ENCODE data around the gene OPN1MW3.
"Not testable (repeated sequence)": the region's sequence is repeated elsewhere in the genome, so short reads cannot be mapped to it uniquely, and the experiment has no call there.

OPN1MW3 gene

GRCh38 chrX:154258711-154259110 lies 1.3 kb downstream of the OPN1MW3 start:
- H3K4me1 ChIP-seq (ENCODE audit: insufficient read depth, low read length); H3K36me3 ChIP-seq (ENCODE audit: insufficient read depth, low read length); H3K27me3 ChIP-seq (ENCODE audit: insufficient read depth, low read length); H3K9me3 ChIP-seq (ENCODE audit: low read length); H3K4me3 ChIP-seq (ENCODE audit: low read length); H2AFZ ChIP-seq (ENCODE audit: low read depth, low read length): not testable (repeated sequence)

GRCh38 chrX:154263072-154263471 lies 5.7 kb downstream of the OPN1MW3 start:
- not testable (repeated sequence) for H3K36me3 ChIP-seq (ENCODE audit: insufficient read depth, low read length); H2AFZ ChIP-seq (ENCODE audit: low read depth, low read length); H3K27me3 ChIP-seq (ENCODE audit: insufficient read depth, low read length); H3K9me3 ChIP-seq (ENCODE audit: low read length); H3K4me1 ChIP-seq (ENCODE audit: insufficient read depth, low read length); H3K4me3 ChIP-seq (ENCODE audit: low read length)

DNA sequence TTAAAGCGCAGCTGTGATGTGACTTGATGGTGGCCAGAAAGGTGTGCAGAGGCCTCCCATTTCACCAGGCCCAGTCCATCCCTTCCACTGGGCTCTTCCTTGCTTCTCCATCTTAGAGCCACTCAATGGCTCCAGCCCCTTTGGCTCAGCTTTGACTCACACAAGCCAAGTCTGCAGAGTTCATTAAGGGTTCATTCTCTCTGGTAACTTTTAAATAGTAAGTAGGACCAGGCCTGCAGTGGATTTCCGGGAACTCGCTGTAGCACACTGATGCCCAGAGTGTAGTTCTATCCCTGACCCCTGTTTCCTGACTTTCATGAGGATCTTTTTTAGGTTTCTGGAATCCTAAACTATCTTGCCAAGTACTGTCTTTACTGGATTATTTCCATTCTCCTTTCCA lies 11.9 kb downstream of the OPN1MW3 start:
- H3K36me3 ChIP-seq (ENCODE audit: insufficient read depth, low read length); H3K27me3 ChIP-seq (ENCODE audit: insufficient read depth, low read length); H2AFZ ChIP-seq (ENCODE audit: low read depth, low read length); H3K9me3 ChIP-seq (ENCODE audit: low read length); H3K4me3 ChIP-seq (ENCODE audit: low read length); H3K4me1 ChIP-seq (ENCODE audit: insufficient read depth, low read length): not testable (repeated sequence)

DNA sequence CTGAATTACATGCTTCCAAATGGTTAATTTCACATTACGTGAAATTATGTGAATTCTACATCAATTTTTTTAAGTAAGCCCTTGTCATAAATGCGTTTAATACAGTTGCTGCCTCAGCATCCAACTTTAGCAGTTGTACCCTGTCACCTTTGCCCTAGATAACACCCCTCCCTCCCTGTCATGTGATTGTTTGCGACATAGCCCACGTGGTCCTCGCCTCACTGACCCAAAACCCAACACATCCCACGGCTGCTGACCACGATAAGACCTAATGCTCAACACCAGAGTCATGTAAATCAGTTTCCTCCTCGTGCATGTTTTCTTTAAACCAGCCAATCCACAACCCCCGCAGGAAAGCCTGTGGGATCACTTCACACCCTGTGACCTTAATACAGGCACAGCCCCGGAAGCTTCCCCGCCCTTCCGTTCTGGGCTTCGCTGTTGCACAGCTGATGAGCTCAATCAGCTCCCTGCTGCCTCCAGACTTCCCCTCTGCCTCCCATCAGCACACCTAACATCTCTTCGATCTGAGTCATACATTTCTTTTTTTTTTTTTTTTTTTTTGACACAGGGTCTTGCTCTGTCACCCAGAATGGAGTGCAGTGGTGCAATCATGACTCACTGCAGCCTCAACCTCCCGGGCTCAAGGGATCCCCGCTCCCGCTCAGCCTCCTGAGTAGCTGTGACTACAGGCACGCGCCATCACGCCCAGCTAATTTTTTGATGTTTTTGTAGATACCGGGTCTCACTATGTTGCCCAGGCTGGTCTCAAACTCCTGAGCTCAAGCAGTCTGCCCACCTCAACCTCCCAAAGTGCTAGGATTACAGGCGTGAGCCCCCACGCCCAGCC lies 27.3 kb downstream of the OPN1MW3 start:
- H3K36me3 ChIP-seq (ENCODE audit: insufficient read depth, low read length); H3K27me3 ChIP-seq (ENCODE audit: insufficient read depth, low read length); H3K4me1 ChIP-seq (ENCODE audit: insufficient read depth, low read length): not testable (repeated sequence)

DNA sequence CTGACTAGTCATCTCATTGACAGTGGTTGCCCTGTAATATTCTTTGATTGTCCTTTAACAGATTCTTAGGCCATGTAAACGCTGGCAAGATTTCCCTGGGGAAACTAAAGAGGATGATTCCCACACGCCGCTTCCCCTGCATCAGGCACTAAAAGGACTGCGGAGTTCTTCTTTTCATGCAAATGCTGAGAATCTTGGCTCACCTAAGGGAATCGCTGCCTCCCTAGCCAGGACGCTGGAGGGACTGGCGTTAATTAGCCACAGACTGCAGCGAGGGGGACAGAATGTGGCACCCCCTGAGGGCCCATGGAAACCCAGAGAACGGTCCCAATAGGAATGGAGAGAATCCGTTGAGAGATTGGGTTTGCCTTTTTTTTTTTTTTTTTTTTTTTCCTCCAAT lies 29.0 kb downstream of the OPN1MW3 start:
- not testable (repeated sequence) for H3K4me1 ChIP-seq (ENCODE audit: insufficient read depth, low read length); H2AFZ ChIP-seq (ENCODE audit: low read depth, low read length); H3K9me3 ChIP-seq (ENCODE audit: low read length); H3K36me3 ChIP-seq (ENCODE audit: insufficient read depth, low read length); H3K27me3 ChIP-seq (ENCODE audit: insufficient read depth, low read length); H3K4me3 ChIP-seq (ENCODE audit: low read length)

More for the DNA sequence above, 27.3 kb downstream of the OPN1MW3 start:
- not testable (repeated sequence) for H2AFZ ChIP-seq (ENCODE audit: low read depth, low read length); H3K4me3 ChIP-seq (ENCODE audit: low read length); H3K9me3 ChIP-seq (ENCODE audit: low read length)

- Histone ChIP-seq H3K27me3 (ENCODE audit: insufficient read depth, low read length) (no peaks in the 10 kb centered on the region), H3K9me3 (ENCODE audit: low read length) (no peaks in the 10 kb centered on the region), H3K4me3 (ENCODE audit: low read length) (no peak within 1 kb of the TSS), H3K36me3 (ENCODE audit: insufficient read depth, low read length) (no peaks in the 10 kb centered on the region), H3K4me1 (ENCODE audit: insufficient read depth, low read length) (no peaks in the 10 kb centered on the region), H2AFZ (ENCODE audit: low read depth, low read length) (no peak within 1 kb of the TSS)
Observed at GRCh38 chrX:154294791-154295574, 37.6 kb downstream of the OPN1MW3 start, which contains the start of gene TEX28. TEX28 (minus strand) TSS chrX:154295124; CDS start chrX:154292117, 3,007 bp downstream.

DNA sequence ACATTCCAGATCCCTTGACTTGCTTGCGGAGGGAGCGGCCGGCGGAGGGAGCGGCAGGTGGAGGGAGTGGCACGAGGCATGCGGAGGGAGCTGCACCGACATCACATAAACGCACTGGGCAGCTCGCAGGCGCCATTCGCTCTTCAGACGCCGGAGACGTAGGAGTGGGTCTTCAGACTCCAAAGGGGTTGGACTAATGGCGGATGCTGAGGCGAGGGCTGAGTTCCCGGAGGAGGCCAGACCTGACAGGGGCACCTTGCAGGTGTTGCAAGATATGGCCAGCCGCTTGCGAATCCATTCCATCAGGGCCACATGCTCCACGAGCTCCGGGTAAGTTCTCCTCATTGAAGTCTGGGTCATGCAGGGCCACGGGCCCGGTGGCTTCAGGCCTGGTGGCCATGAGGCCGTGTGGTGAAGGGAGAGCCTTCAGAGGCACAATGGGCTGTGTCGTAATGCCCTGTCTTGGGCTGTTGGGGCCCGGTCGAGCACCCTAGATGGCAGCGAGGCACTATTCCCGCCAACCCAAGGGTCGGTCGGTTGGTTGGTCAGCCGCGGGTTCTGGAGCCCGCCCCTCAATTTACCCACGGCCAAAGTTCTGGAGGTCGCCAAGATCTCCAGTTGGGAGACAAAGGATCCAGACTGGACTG lies 38.4 kb downstream of the OPN1MW3 start, which contains the start of gene TKTL1:
TSS of gene TKTL1 (plus strand) at position 132 of the 647 bp plus-strand sequence. CDS start at position 197, 65 bp downstream.
- H2AFZ ChIP-seq (ENCODE audit: low read depth, low read length), result no peak within 1 kb of the TSS
- H3K27me3 ChIP-seq (ENCODE audit: insufficient read depth, low read length), result no peaks in the 10 kb centered on the region
- no peaks in the 10 kb centered on the region for H3K9me3 ChIP-seq (ENCODE audit: low read length)
- H3K4me1 ChIP-seq (ENCODE audit: insufficient read depth, low read length), result no peaks in the 10 kb centered on the region
- no peaks in the 10 kb centered on the region for H3K36me3 ChIP-seq (ENCODE audit: insufficient read depth, low read length)
- no peak within 1 kb of the TSS for H3K4me3 ChIP-seq (ENCODE audit: low read length)

DNA sequence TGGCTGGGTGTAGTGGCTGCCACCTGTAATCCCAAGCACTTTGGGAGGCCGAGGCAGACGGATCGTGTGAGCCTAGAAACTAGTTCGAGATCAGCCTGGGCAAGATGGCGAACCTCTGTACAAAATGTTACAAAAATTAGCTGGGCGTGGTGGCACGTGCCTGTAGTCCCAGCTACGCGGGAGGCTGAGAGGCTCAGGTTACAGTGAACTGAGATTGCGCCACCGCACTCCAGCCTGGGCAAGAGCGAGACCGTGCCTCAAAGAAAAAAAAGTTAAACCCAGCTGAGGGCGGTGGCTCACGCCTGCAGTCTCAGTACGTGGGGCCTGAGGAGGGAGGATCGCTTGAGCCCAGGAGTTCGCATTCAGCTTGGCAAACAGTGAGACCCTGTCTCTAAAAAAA lies 39.3 kb downstream of the OPN1MW3 start:
- H3K4me1 ChIP-seq (ENCODE audit: insufficient read depth, low read length), result no peaks in the 10 kb centered on the region
- no peaks in the 10 kb centered on the region for H3K36me3 ChIP-seq (ENCODE audit: insufficient read depth, low read length)
- no peak overlapping the region for H2AFZ ChIP-seq (ENCODE audit: low read depth, low read length)
- no peaks in the 10 kb centered on the region for H3K27me3 ChIP-seq (ENCODE audit: insufficient read depth, low read length)
- no peak overlapping the region for H3K4me3 ChIP-seq (ENCODE audit: low read length)
- H3K9me3 ChIP-seq (ENCODE audit: low read length), result no peaks in the 10 kb centered on the region

DNA sequence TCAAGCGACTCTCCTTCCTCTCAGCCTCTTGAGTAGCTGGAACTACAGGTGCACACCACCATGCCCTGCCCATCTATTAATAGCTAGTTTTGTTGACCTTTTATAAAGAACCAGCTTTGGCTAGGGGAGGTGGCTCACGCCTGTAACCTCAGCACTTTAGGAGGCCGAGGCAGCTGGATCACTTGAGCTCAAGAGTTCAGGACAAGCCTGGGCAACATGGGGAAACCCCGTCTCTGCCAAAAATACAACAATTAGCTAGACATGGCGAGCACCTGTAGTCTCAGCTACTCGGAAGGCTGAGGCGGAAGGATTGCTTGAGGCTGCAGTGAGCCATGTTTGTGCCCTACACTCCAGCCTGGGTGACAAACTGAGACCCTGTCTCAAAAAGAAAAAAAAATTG lies 40.9 kb downstream of the OPN1MW3 start:
- no peak overlapping the region for H2AFZ ChIP-seq (ENCODE audit: low read depth, low read length)
- no peaks in the 10 kb centered on the region for H3K4me1 ChIP-seq (ENCODE audit: insufficient read depth, low read length)

GRCh38 chrX:154300816-154301215 lies 43.4 kb downstream of the OPN1MW3 start:
- no peak overlapping the region for H2AFZ ChIP-seq (ENCODE audit: low read depth, low read length)
- H3K27me3 ChIP-seq (ENCODE audit: insufficient read depth, low read length), result peaks cover 4% of the 10 kb centered on the region
- no peak overlapping the region for H3K4me3 ChIP-seq (ENCODE audit: low read length)
- peaks cover 15% of the 10 kb centered on the region for H3K4me1 ChIP-seq (ENCODE audit: insufficient read depth, low read length)
- no peaks in the 10 kb centered on the region for H3K9me3 ChIP-seq (ENCODE audit: low read length)
- no peaks in the 10 kb centered on the region for H3K36me3 ChIP-seq (ENCODE audit: insufficient read depth, low read length)

More for the DNA sequence above, 40.9 kb downstream of the OPN1MW3 start:
- Histone ChIP-seq H3K36me3 (ENCODE audit: insufficient read depth, low read length) (no peaks in the 10 kb centered on the region), H3K27me3 (ENCODE audit: insufficient read depth, low read length) (peaks cover 4% of the 10 kb centered on the region), H3K4me3 (ENCODE audit: low read length) (no peak overlapping the region), H3K9me3 (ENCODE audit: low read length) (no peaks in the 10 kb centered on the region)

DNA sequence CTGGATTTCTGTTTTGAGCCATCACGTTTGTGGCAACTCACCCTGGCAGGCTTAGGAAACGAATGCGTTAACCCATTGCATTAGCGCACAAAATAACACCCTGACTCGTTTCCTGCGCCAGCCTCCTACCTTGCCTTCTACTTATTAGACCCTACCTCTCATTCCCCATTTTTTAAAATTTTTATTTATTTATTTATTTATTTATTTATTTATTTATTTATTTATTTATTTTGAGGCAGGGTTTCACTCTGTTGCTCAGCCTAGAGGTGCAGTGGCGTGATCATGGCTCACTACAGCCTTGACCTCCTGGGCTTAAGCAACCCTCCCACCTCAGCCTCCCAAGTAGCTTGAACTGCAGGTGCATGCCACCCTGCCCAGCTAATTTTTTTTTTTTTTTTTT lies 45.6 kb downstream of the OPN1MW3 start:
- H3K4me1 ChIP-seq (ENCODE audit: insufficient read depth, low read length), result peaks cover 15% of the 10 kb centered on the region
- H3K9me3 ChIP-seq (ENCODE audit: low read length); H2AFZ ChIP-seq (ENCODE audit: low read depth, low read length); H3K36me3 ChIP-seq (ENCODE audit: insufficient read depth, low read length); H3K27me3 ChIP-seq (ENCODE audit: insufficient read depth, low read length); H3K4me3 ChIP-seq (ENCODE audit: low read length): not testable (repeated sequence)

GRCh38 chrX:154303476-154303875 lies 46.1 kb downstream of the OPN1MW3 start:
- Histone ChIP-seq H2AFZ (ENCODE audit: low read depth, low read length) (no peak overlapping the region), H3K36me3 (ENCODE audit: insufficient read depth, low read length) (no peaks in the 10 kb centered on the region), H3K27me3 (ENCODE audit: insufficient read depth, low read length) (peaks cover 4% of the 10 kb centered on the region), H3K4me3 (ENCODE audit: low read length) (no peak overlapping the region), H3K4me1 (ENCODE audit: insufficient read depth, low read length) (peaks cover 15% of the 10 kb centered on the region), H3K9me3 (ENCODE audit: low read length) (no peaks in the 10 kb centered on the region)

GRCh38 chrX:154304846-154305245 lies 47.5 kb downstream of the OPN1MW3 start:
- H3K27me3 ChIP-seq (ENCODE audit: insufficient read depth, low read length), result peaks cover 4% of the 10 kb centered on the region
- peaks cover 15% of the 10 kb centered on the region for H3K4me1 ChIP-seq (ENCODE audit: insufficient read depth, low read length)
- no peaks in the 10 kb centered on the region for H3K36me3 ChIP-seq (ENCODE audit: insufficient read depth, low read length)
- no peak overlapping the region for H2AFZ ChIP-seq (ENCODE audit: low read depth, low read length)
- H3K9me3 ChIP-seq (ENCODE audit: low read length), result no peaks in the 10 kb centered on the region
- no peak overlapping the region for H3K4me3 ChIP-seq (ENCODE audit: low read length)

Measured in neuron (in vitro differentiated cells).